Sigmoid colon (tissue), 4 donors: ENCODE results near the gene CCSER1.

Experiments
- CTCF ChIP-seq, 4 experiments: fragments of 450-650 bp in 3 of 4; fragments of 200-600 bp in 1 of 4; IDR thresholded peaks; one replicate each; pipeline ENCODE4 v1.5.1; 2016 to 2019; ENCODE audit warnings: antibody characterized with exemption in 4 of 4, mild to moderate bottlenecking in 3 of 4, moderate library complexity in 2 of 4
- EP300 ChIP-seq, 4 donors: sonication (generic); formaldehyde crosslinking; IDR thresholded peaks; one replicate each; pipeline ENCODE4 v1.6.1; 2017; ENCODE audit warnings: antibody characterized with exemption in 4 of 4
- POLR2AphosphoS5 ChIP-seq, 4 donors: sonication (generic); formaldehyde crosslinking; IDR thresholded peaks; one replicate each; pipeline ENCODE4 v1.6.1; 2017; ENCODE audit warnings: antibody characterized with exemption in 4 of 4

DNA sequence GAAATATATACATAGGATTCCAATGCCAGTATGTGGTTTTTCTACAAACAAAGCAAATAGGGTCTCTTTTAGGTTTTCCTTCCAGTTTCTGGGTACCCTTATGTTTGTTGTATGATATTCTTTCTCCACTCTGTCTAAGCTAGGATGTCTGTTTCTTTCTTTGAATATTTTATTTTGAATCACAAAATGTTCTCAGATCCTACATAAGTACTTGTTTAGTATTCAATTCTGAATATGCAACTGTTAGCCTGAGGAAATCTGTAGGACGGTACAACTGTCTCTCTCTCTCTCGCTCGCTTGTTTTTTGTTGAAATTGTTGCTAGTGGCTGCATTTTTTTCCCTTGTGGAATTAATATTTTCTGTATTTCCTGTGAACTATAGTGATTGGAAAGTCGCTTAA lies 163.2 kb downstream of the CCSER1 start:
- no peak for TF ChIP-seq CTCF (IDR thresholded peaks at IDR 0.05)
- TF ChIP-seq POLR2AphosphoS5 (IDR thresholded peaks at IDR 0.05) = no peak
- no peak for TF ChIP-seq EP300 (IDR thresholded peaks at IDR 0.05)
